ENCODE data around the gene MCU.

GRCh38 chr10:72712136-72712535 lies 20.2 kb downstream of the MCU start:
- no peak for TF ChIP-seq POLR2A (IDR thresholded peaks at IDR 0.05)
- TF ChIP-seq CTCF (IDR thresholded peaks at IDR 0.05) = no peak
- no peak for TF ChIP-seq POLR2AphosphoS5 (IDR thresholded peaks at IDR 0.05)

Data from stomach (tissue), 4 donors.